GM12801 (cell line): Measurements from ENCODE around the gene CCDC34.

ENCODE experiments used
- TF ChIP-seq, protein P1 (sequence below): IDR thresholded peaks from one replicate; pipeline ENCODE4 v1.5.1; 2011; ENCODE audit warnings: control low read depth; ENCODE audit not compliant: insufficient read length; ENCODE audit errors: extremely low read depth

The CCDC34 gene

DNA sequence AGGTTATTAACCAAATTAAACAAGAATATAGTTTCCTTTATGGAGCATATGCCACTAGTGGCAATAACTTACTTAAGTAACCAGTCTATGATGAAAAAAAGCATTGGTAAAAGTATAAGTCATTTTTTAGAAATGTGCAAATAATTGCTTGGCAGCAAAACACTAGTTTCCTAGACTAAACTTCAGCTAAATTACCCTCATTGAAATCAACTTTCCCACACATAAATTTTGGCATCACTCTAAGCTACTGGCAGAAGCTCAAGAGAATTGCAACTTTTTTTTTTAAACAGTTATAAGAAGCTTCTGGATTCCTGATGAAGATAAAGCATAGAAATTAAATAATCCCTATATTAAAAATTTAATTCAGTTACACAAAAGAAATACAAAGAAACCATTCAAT is 12.5 kb downstream of the CCDC34 start:
- TF ChIP-seq, protein P1, sequence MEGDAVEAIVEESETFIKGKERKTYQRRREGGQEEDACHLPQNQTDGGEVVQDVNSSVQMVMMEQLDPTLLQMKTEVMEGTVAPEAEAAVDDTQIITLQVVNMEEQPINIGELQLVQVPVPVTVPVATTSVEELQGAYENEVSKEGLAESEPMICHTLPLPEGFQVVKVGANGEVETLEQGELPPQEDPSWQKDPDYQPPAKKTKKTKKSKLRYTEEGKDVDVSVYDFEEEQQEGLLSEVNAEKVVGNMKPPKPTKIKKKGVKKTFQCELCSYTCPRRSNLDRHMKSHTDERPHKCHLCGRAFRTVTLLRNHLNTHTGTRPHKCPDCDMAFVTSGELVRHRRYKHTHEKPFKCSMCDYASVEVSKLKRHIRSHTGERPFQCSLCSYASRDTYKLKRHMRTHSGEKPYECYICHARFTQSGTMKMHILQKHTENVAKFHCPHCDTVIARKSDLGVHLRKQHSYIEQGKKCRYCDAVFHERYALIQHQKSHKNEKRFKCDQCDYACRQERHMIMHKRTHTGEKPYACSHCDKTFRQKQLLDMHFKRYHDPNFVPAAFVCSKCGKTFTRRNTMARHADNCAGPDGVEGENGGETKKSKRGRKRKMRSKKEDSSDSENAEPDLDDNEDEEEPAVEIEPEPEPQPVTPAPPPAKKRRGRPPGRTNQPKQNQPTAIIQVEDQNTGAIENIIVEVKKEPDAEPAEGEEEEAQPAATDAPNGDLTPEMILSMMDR, result no peak

DNA sequence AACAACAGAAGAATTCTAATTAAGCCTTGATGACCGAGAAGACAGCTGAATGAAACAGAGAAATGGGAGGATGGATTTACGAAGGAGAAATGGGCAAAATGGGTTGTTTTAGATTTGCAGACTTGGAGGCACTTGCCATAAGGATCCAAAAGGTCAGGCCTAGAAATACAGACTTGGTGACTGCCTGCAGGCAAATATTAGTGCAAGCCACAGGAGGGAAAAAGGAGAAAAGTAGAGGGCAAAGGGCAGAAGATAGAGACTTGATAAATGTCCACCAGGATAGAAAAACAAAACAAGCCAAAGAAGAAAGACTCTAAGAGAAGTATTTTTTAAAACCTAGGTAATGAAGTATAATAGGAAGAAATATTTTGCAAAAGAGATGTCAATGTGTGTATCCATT is 13.1 kb downstream of the CCDC34 start:
- TF ChIP-seq, protein P1, result no peak

DNA sequence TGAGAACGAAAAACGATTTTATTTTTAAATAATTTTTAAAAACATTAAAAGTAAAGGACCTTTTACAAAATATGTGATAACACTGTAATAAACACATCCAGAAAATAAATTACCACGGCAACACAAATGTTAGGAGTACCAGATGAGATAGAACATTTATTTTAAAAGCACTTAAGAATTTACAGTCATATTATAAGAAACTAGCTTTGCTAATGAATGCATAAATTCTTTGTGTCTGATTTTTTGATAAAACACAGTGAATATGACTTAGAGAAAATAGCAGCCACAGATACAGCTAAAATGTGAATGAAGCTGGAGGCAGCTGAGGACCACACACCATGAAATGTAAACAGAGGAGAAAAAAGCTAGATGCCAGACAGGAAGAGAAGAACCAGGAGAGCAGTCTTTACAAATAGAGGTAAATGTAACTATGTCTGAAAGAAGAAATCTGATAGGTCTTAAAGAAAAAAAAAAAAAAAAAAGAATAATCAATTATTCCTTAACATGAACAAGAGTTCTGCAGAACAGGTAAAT is 14.6 kb downstream of the CCDC34 start:
- TF ChIP-seq, protein P1, result no peak

DNA sequence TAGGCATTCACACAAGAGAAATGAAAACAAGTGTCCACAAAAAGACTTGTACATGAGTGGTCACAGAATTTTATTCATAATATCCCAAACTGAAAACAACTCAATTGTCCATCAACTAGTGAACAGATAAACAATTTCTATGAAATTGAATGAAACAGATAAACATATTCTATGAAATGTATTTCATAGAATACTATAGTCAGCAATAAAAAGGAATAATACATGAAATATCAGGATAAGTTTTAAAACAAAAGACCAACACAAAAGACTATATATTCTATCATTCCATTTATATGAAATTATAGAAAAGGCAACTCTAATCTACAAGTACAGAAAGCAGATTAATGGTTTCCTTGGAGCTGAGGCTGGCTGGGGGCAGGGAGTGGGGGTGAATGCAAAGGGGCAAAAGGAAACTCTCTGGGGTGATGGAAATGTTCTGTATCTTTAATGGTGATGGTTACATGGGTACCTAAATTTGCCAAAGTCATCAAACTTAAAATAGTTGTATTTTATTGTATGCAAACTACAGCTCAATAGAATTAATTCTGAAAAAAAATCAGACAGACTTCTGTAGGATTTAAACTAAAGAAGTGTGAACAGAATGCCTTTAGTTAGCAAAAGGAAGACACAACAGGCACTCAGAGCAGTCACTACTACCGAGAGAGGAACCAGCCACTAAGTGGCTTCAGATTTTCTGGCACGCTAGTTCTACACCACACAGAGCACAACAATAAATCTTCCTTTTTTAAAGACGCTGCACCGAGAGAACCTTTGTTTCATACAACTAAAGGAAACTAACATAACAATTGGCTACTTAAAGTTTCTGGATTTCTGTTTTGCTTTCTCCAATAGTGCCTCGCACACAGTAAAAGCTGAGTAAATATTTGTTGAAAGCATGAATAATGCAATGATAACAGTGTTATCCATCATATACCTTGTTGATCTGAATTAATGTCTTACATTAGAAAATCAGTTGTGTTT is 15.4 kb downstream of the CCDC34 start:
- TF ChIP-seq, protein P1, result no peak

DNA sequence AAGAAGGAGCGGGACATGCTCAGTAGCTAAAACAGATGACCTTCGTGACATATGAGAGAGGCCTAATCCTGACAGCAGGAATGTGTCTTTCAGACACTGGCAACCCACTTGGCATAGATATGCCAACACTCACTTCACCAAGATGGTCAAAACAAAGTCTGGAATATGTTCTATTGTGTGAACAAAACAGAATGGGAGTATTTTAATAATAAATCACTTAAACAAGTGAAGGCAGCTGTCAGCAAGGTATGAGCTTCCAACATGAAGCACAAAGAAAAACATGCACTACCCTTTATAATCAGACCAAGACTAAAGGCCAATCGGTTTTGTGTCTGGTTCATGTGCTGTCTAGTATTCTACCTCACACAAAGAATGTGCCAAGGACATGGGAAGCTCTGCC is 23.1 kb downstream of the CCDC34 start:
- TF ChIP-seq, protein P1, result no peak

DNA sequence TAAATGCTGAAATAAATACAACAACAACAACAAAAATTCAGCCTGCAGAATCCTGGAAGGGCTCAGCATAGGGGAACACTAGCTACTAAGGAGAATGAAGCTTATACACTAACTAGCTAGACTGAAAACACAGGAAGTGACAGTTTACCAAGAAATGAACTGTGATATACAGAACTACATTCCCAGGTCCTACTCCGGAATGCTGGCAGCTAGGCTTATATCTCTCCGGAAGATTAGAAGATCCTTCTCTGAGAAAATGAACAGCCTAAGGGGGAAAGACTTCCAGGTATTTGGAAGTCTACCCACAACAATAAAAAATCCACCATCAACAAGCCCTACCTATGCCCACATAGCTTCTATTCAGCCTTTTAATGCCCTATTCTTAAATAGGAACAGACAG is 31.0 kb downstream of the CCDC34 start:
- TF ChIP-seq, protein P1, result no peak

DNA sequence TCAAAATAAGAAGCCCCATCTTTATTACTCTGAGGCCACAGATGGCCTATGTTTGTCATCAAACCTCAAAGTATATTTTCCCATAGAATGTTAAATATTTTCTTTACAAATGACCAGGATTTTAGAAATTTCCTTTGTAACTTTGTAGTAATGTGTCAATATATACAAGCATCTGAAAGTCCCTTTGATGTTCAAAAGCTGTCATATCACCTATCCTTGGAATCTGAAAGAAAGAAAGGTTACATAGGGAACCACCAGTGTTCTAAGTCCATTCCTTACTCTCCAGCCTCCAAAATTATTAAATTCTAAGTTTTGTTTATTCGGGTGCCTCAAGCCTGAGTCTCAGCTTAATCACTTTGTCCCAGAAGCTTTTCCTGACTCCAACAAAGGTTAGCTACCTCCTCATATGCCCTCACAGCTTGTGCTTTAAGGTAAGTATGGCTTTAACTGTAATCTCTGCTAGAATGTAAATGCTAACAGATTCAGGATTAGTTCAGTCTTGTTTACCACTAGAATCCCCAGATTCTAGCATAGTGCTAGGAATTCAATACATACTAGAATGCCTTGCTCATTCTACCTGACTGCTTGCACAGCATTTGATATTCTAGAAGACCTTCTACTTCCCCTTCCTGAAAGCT is 32.3 kb downstream of the CCDC34 start:
- TF ChIP-seq, protein P1, result no peak
